SK-N-SH (cell line): ENCODE results near the gene SLC23A3. TPM values are rescaled to one million over a fixed set of nuclear protein-coding genes. Genes with fewer than 3 reads are reported as not detected.

Source experiments
- CTCF ChIA-PET: fragments of 300-600, 350-600 bp; formaldehyde crosslinking; extraction: SDS; loops from one replicate; lab custom pipeline; 2021; lab: Yijun Ruan, JAX
- POLR2A ChIA-PET: fragments of 350-600 bp; sonication (Branson Sonifier 250); formaldehyde crosslinking; extraction: SDS; loops from one replicate; lab custom pipeline; 2020; ENCODE audit warnings: antibody characterized with exemption, inconsistent platforms; lab: Yijun Ruan, JAX
- DNase-seq: peaks from one replicate; pipeline ENCODE4 v3.0.0; 2012
- H2AFZ ChIP-seq: fragments of 200-600 bp; sonication (generic); 2 replicates; pipeline ENCODE4 v1.8.1; 2016; ENCODE audit warnings: antibody characterized with exemption, mild to moderate bottlenecking, low read depth
- H3F3A ChIP-seq: fragments of 200-600 bp; sonication (generic); replicated peaks from 2 replicates; pipeline ENCODE3; 2016; ENCODE audit warnings: antibody characterized with exemption, mild to moderate bottlenecking; ENCODE audit not compliant: insufficient read depth
- H3K27ac ChIP-seq, 2 experiments: fragments of 200-500 bp in 1 of 2; fragments of 200-600 bp in 1 of 2; sonication (Bioruptor generic) in 1 of 2; sonication (generic), shearing (Covaris generic) in 1 of 2; 2 replicates each; pipeline versions ENCODE4 v1.5.1 to v1.6.1; 2014 to 2016; ENCODE audit warnings: low read depth in 2 of 2, inconsistent platforms in 1 of 2, low read length in 1 of 2, mild to moderate bottlenecking in 1 of 2, mixed read lengths in 1 of 2
- H3K27me3 ChIP-seq: fragments of 200-600 bp; sonication (generic), shearing (Covaris generic); 2 replicates; pipeline ENCODE4 v1.6.1; 2016; ENCODE audit warnings: mixed run types; ENCODE audit not compliant: insufficient read depth
- H3K36me3 ChIP-seq, 2 experiments: fragments of 200-500 bp in 1 of 2; fragments of 200-600 bp in 1 of 2; sonication (Bioruptor generic) in 1 of 2; sonication (generic) in 1 of 2; replicated peaks in 1 of 2; 2 replicates each; pipeline versions ENCODE3 to v1.5.1; 2014 to 2016; ENCODE audit warnings: low read length in 1 of 2, mild to moderate bottlenecking in 1 of 2; ENCODE audit not compliant: insufficient read depth in 2 of 2, control insufficient read depth in 1 of 2
- H3K4me1 ChIP-seq, 2 experiments: fragments of 200-500 bp in 1 of 2; fragments of 200-600 bp in 1 of 2; sonication (Bioruptor generic) in 1 of 2; sonication (generic), shearing (Covaris generic) in 1 of 2; 2 replicates each; pipeline versions ENCODE4 v1.5.1 to v1.6.1; 2014 to 2016; ENCODE audit warnings: low read depth in 1 of 2, low read length in 1 of 2, mixed run types in 1 of 2; ENCODE audit not compliant: insufficient read depth in 2 of 2, control insufficient read depth in 1 of 2
- H3K4me2 ChIP-seq: fragments of 200-600 bp; sonication (generic), shearing (Covaris generic); 2 replicates; pipeline ENCODE4 v1.6.1; 2017; ENCODE audit warnings: mixed run types
- H3K4me3 ChIP-seq, 2 experiments: fragments of 200-500 bp in 1 of 2; fragments of 200-600 bp in 1 of 2; sonication (Bioruptor generic) in 1 of 2; sonication (generic), shearing (Covaris generic) in 1 of 2; 2 replicates each; pipeline versions ENCODE4 v1.5.1 to v1.8.1; 2014 to 2016; ENCODE audit warnings: low read depth in 2 of 2, inconsistent platforms in 1 of 2, low read length in 1 of 2, mild to moderate bottlenecking in 1 of 2, mixed read lengths in 1 of 2, moderate library complexity in 1 of 2
- H3K79me2 ChIP-seq: fragments of 200-600 bp; sonication (generic); 2 replicates; pipeline ENCODE4 v1.8.1; 2017; ENCODE audit warnings: mild to moderate bottlenecking; ENCODE audit not compliant: insufficient read depth
- H3K9ac ChIP-seq: fragments of 200-600 bp; sonication (generic); 2 replicates; pipeline ENCODE4 v1.6.1; 2017; ENCODE audit warnings: mixed run types
- H3K9me2 ChIP-seq: fragments of 200-600 bp; sonication (generic); 2 replicates; pipeline ENCODE4 v1.6.1; 2017; ENCODE audit warnings: mixed run types
- H3K9me3 ChIP-seq: fragments of 200-600 bp; sonication (generic); 2 replicates; pipeline ENCODE4 v1.6.1; 2017; ENCODE audit warnings: mixed run types, mild to moderate bottlenecking, moderate library complexity
- H4K20me1 ChIP-seq: fragments of 200-600 bp; sonication (generic); 2 replicates; pipeline ENCODE4 v1.6.1; 2017; ENCODE audit warnings: mild to moderate bottlenecking, mixed run types; ENCODE audit not compliant: insufficient read depth
- CHD2 ChIP-seq: fragments of 150-350 bp; IDR thresholded peaks from 2 replicates; pipeline ENCODE4 v1.6.1; 2018; ENCODE audit warnings: low read length; ENCODE audit not compliant: partially characterized antibody
- ELF1 ChIP-seq: IDR thresholded peaks from 2 replicates; pipeline ENCODE4 v1.4.0; 2012
- EP300 ChIP-seq, 2 experiments: IDR thresholded peaks; 2 replicates each; pipeline versions ENCODE4 v1.4.0 to v1.6.1; 2012; ENCODE audit warnings: borderline replicate concordance in 1 of 2, low read depth in 1 of 2, low read length in 1 of 2
- EZH2phosphoT487 ChIP-seq: fragments of 200-600 bp; sonication (generic); IDR thresholded peaks from 2 replicates; pipeline ENCODE4 v1.6.1; 2017; ENCODE audit warnings: low read depth, mixed run types, mild to moderate bottlenecking, antibody characterized with exemption, moderate library complexity, borderline replicate concordance
- FOSL2 ChIP-seq: IDR thresholded peaks from 2 replicates; pipeline ENCODE4 v1.4.0; 2012; ENCODE audit warnings: low read depth, mild to moderate bottlenecking, moderate library complexity, borderline replicate concordance
- GABPA ChIP-seq: IDR thresholded peaks from 2 replicates; pipeline ENCODE4 v1.4.0; 2012; ENCODE audit warnings: low read depth, mild to moderate bottlenecking
- GATA2 ChIP-seq: sonication (generic); formaldehyde crosslinking; IDR thresholded peaks from 2 replicates; pipeline ENCODE4 v1.5.0; 2020; ENCODE audit warnings: mild to moderate bottlenecking, missing genetic modification reagents
- JUND ChIP-seq: IDR thresholded peaks from 2 replicates; pipeline ENCODE4 v1.4.0; 2012
- NFIC ChIP-seq: IDR thresholded peaks from 2 replicates; pipeline ENCODE4 v1.4.0; 2012; ENCODE audit warnings: borderline replicate concordance
- NRF1 ChIP-seq: IDR thresholded peaks from 2 replicates; pipeline ENCODE4 v1.6.1; 2012; ENCODE audit warnings: low read depth, mild to moderate bottlenecking, low read length
- POLR2AphosphoS5 ChIP-seq: IDR thresholded peaks from 2 replicates; pipeline ENCODE4 v1.6.1; 2012; ENCODE audit warnings: low read depth, low read length
- RAD21 ChIP-seq: IDR thresholded peaks from 2 replicates; pipeline ENCODE4 v1.6.1; 2012; ENCODE audit warnings: mild to moderate bottlenecking, low read length
- RCOR1 ChIP-seq: fragments of 150-350 bp; IDR thresholded peaks from 2 replicates; pipeline ENCODE4 v1.6.1; 2017; ENCODE audit warnings: antibody characterized with exemption, low read length
- RXRA ChIP-seq: IDR thresholded peaks from 2 replicates; pipeline ENCODE4 v1.4.0; 2012; ENCODE audit warnings: low read depth, mild to moderate bottlenecking, borderline replicate concordance
- SMC3 ChIP-seq: IDR thresholded peaks from 2 replicates; pipeline ENCODE4 v1.6.1; 2012; ENCODE audit warnings: low read depth, low read length, improper control_type of control experiment
- TAF1 ChIP-seq: IDR thresholded peaks from 2 replicates; pipeline ENCODE4 v1.6.1; 2012; ENCODE audit warnings: low read depth, mild to moderate bottlenecking, low read length, moderate library complexity, borderline replicate concordance
- TCF12 ChIP-seq: IDR thresholded peaks from 2 replicates; pipeline ENCODE4 v1.4.0; 2012
- TEAD4 ChIP-seq: IDR thresholded peaks from 2 replicates; pipeline ENCODE4 v1.4.0; 2012; ENCODE audit warnings: mild to moderate bottlenecking, borderline replicate concordance; ENCODE audit not compliant: insufficient read depth
- YY1 ChIP-seq: IDR thresholded peaks from 2 replicates; pipeline ENCODE4 v1.4.0; 2012; ENCODE audit warnings: low read depth, mild to moderate bottlenecking
- WGBS: methylation state at CpG from one replicate; pipeline ENCODE4 v1.1.6; 2017; ENCODE audit warnings: low lambda C conversion rate; 5-methylcytosine and 5-hydroxymethylcytosine counted together
- polyA plus RNA-seq, 3 experiments: library from polyadenylated mRNA; depleted of rRNA; stranded (reverse); fragments of >200 nt; gene quantifications; 2 replicates each; pipeline ENCODE4 v1.2.3, GENCODE V29; 2012
- TF ChIP-seq, protein P1 (sequence below): IDR thresholded peaks from 2 replicates; pipeline ENCODE4 v1.6.1; 2012; ENCODE audit warnings: mild to moderate bottlenecking, low read depth, low read length, moderate library complexity
- TF ChIP-seq, protein P2 (sequence below): IDR thresholded peaks from 2 replicates; pipeline ENCODE4; 2012
- TF ChIP-seq, protein P3 (sequence below): fragments of 200-600 bp; sonication (generic); IDR thresholded peaks from 2 replicates; pipeline ENCODE4 v1.6.1; 2017; ENCODE audit warnings: antibody characterized with exemption, mild to moderate bottlenecking, moderate library complexity
- TF ChIP-seq, protein P4 (sequence below): fragments of 150-350 bp; IDR thresholded peaks from 2 replicates; pipeline ENCODE4 v1.6.1; 2016; ENCODE audit warnings: mild to moderate bottlenecking, low read depth, low read length
- TF ChIP-seq, protein P5 (sequence below): IDR thresholded peaks from 2 replicates; pipeline ENCODE4 v1.4.0; 2012; ENCODE audit warnings: low read depth
- TF ChIP-seq, protein P6 (sequence below): IDR thresholded peaks from 2 replicates; pipeline ENCODE4 v1.4.0; 2012; ENCODE audit warnings: low read depth, borderline replicate concordance

SLC23A3 gene
- polyA plus RNA-seq, 1 of the 3 experiments (the other 2 are of a cell fraction): 2.1 TPM

DNA sequence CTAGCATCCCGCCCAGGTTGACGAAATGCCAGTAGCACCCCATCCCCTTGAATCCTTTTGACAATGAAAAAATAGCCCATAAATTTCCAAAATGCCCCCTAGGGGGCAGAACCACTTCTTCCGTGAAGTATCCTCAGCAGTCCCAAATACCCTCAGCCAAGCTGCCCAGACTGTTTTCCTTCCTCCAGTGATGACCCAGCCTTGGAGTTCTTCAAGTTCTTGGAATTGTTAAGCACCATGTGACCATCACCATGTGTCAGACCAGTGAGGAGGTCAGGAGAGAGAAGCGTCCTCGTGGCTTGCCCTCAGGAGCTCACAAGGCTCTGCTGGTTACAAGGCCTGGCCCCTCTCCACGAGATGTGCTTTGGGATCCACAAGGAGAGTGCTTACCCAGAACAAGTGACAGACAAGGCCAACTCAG, 1.4 kb upstream of the SLC23A3 start:
- Histone ChIP-seq H3K4me3 (no peak overlapping the region; a peak in 1 of 4 replicates), H3K9me2 (no peaks in the 10 kb centered on the region), H2AFZ (no peak overlapping the region), H3K4me1 (peaks cover 0 to 8% of the 10 kb centered on the region in 2 experiments; a peak in 2 of 4 replicates), H4K20me1 (no peaks in the 10 kb centered on the region), H3K9me3 (no peaks in the 10 kb centered on the region), H3K79me2 (peaks cover 9% of the 10 kb centered on the region; the same call in 1 of the 2 replicates), H3F3A (peaks cover 7% of the 10 kb centered on the region), H3K36me3 (peaks cover 11 to 32% of the 10 kb centered on the region in 2 experiments), H3K27me3 (no peaks in the 10 kb centered on the region), H3K27ac (peak overlapping the region; percentile 4 to 5; a peak in 2 of 4 replicates), H3K4me2 (no peak overlapping the region), H3K9ac (no peak overlapping the region)
- 49% methylated on average over 5 of the region's 6 CpGs for WGBS
- ChIA-PET POLR2A (interaction anchor here (0.8 kb wide), 1 partner anchor 124 kb away, joined by 3 read pairs; no protein-coding TSS in a partner anchor), CTCF (interaction anchor here (0.5 to 8.7 kb wide), 40 partner anchors 9 to 359 kb away, joined by 3 to 104 read pairs (median 4); partner anchors contain the start of genes ABCB6, DNAJB2, GLB1L and NHEJ1)
- peak; percentile 73 for DNase-seq
- TF ChIP-seq JUND (no peak), NRF1 (no peak), RCOR1 (no peak), EP300 (IDR thresholded peaks at IDR 0.05; ENCODE audit: borderline replicate concordance in 1 of 2, low read depth in 1 of 2, low read length in 1 of 2) (no peak), FOSL2 (no peak), GABPA (no peak), SMC3 (peak; percentile 36), NFIC (no peak), YY1 (no peak), EZH2phosphoT487 (no peak), TEAD4 (no peak), TAF1 (no peak), CHD2 (no peak), TCF12 (no peak), RAD21 (peak; percentile 62), ELF1 (no peak), RXRA (no peak), GATA2 (CRISPR knock-in tag) (no peak), POLR2AphosphoS5 (peak; percentile 19; the same call in 1 of the 2 replicates)
- TF ChIP-seq, protein P1, sequence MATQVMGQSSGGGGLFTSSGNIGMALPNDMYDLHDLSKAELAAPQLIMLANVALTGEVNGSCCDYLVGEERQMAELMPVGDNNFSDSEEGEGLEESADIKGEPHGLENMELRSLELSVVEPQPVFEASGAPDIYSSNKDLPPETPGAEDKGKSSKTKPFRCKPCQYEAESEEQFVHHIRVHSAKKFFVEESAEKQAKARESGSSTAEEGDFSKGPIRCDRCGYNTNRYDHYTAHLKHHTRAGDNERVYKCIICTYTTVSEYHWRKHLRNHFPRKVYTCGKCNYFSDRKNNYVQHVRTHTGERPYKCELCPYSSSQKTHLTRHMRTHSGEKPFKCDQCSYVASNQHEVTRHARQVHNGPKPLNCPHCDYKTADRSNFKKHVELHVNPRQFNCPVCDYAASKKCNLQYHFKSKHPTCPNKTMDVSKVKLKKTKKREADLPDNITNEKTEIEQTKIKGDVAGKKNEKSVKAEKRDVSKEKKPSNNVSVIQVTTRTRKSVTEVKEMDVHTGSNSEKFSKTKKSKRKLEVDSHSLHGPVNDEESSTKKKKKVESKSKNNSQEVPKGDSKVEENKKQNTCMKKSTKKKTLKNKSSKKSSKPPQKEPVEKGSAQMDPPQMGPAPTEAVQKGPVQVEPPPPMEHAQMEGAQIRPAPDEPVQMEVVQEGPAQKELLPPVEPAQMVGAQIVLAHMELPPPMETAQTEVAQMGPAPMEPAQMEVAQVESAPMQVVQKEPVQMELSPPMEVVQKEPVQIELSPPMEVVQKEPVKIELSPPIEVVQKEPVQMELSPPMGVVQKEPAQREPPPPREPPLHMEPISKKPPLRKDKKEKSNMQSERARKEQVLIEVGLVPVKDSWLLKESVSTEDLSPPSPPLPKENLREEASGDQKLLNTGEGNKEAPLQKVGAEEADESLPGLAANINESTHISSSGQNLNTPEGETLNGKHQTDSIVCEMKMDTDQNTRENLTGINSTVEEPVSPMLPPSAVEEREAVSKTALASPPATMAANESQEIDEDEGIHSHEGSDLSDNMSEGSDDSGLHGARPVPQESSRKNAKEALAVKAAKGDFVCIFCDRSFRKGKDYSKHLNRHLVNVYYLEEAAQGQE: no peak
- TF ChIP-seq, protein P2, sequence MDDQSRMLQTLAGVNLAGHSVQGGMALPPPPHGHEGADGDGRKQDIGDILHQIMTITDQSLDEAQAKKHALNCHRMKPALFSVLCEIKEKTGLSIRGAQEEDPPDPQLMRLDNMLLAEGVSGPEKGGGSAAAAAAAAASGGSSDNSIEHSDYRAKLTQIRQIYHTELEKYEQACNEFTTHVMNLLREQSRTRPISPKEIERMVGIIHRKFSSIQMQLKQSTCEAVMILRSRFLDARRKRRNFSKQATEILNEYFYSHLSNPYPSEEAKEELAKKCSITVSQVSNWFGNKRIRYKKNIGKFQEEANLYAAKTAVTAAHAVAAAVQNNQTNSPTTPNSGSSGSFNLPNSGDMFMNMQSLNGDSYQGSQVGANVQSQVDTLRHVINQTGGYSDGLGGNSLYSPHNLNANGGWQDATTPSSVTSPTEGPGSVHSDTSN: no peak
- TF ChIP-seq, protein P3, sequence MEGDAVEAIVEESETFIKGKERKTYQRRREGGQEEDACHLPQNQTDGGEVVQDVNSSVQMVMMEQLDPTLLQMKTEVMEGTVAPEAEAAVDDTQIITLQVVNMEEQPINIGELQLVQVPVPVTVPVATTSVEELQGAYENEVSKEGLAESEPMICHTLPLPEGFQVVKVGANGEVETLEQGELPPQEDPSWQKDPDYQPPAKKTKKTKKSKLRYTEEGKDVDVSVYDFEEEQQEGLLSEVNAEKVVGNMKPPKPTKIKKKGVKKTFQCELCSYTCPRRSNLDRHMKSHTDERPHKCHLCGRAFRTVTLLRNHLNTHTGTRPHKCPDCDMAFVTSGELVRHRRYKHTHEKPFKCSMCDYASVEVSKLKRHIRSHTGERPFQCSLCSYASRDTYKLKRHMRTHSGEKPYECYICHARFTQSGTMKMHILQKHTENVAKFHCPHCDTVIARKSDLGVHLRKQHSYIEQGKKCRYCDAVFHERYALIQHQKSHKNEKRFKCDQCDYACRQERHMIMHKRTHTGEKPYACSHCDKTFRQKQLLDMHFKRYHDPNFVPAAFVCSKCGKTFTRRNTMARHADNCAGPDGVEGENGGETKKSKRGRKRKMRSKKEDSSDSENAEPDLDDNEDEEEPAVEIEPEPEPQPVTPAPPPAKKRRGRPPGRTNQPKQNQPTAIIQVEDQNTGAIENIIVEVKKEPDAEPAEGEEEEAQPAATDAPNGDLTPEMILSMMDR: peak; percentile 81
- TF ChIP-seq, protein P4, sequence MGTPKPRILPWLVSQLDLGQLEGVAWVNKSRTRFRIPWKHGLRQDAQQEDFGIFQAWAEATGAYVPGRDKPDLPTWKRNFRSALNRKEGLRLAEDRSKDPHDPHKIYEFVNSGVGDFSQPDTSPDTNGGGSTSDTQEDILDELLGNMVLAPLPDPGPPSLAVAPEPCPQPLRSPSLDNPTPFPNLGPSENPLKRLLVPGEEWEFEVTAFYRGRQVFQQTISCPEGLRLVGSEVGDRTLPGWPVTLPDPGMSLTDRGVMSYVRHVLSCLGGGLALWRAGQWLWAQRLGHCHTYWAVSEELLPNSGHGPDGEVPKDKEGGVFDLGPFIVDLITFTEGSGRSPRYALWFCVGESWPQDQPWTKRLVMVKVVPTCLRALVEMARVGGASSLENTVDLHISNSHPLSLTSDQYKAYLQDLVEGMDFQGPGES: no peak
- TF ChIP-seq, protein P5, sequence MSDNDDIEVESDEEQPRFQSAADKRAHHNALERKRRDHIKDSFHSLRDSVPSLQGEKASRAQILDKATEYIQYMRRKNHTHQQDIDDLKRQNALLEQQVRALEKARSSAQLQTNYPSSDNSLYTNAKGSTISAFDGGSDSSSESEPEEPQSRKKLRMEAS: no peak
- TF ChIP-seq, protein P6, sequence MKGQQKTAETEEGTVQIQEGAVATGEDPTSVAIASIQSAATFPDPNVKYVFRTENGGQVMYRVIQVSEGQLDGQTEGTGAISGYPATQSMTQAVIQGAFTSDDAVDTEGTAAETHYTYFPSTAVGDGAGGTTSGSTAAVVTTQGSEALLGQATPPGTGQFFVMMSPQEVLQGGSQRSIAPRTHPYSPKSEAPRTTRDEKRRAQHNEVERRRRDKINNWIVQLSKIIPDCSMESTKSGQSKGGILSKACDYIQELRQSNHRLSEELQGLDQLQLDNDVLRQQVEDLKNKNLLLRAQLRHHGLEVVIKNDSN: no peak; the same call in 1 of the 2 replicates
